Omental fat pad (tissue), 4 donors: Measurements from ENCODE around the gene PTH2. TPM values are rescaled to one million over a fixed set of nuclear protein-coding genes. Genes with fewer than 3 reads are reported as not detected.
"Not testable (repeated sequence)": the region's sequence is repeated elsewhere in the genome, so short reads cannot be mapped to it uniquely, and the experiment has no call there.

Experiments used
- ATAC-seq: fragments of 150-250 bp; one replicate; pipeline ENCODE4 v1.9.1; 2016; ENCODE audit warnings: mild to moderate bottlenecking, moderate library complexity; ENCODE audit not compliant: low FRiP score
- DNase-seq: peaks from one replicate; pipeline ENCODE4 v3.0.0-alpha.2; 2019; ENCODE audit warnings: low spot score
- total RNA-seq, 4 donors: library from RNA; depleted of rRNA; stranded (reverse); fragments of >200 nt; gene quantifications; one replicate each; pipeline ENCODE4 v1.1.0, GENCODE V29; 2016
- TF ChIP-seq, protein P1 (sequence below), 3 donors: fragments of 450-650 bp; IDR thresholded peaks; one replicate each; pipeline ENCODE4 v1.5.1; 2016 to 2017; ENCODE audit warnings: antibody characterized with exemption in 3 of 3, mild to moderate bottlenecking in 3 of 3, moderate library complexity in 2 of 3

Gene PTH2
- total RNA-seq, 4 donors from 2014 or later: not detected

DNA sequence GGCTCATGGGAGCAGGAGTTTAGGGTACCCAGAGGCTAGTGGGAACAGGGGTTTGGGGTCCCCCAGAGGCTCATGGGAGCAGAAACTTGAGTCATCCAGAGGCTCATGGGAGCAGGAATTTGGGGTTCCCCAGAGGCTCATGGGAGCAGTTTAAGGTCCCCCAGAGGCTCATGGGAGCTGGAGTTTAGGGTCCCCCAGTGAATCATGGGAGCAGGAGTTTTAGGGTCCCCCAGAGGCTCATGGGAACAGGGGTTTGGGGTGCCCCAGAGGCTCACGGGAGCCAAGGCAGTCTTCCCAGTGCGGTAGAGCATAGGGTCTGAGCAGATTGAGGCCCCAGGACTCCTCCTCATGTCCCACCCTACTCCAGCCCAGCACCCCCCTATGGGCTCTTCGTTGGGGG is 42.1 kb upstream of the PTH2 start:
- TF ChIP-seq, protein P1, sequence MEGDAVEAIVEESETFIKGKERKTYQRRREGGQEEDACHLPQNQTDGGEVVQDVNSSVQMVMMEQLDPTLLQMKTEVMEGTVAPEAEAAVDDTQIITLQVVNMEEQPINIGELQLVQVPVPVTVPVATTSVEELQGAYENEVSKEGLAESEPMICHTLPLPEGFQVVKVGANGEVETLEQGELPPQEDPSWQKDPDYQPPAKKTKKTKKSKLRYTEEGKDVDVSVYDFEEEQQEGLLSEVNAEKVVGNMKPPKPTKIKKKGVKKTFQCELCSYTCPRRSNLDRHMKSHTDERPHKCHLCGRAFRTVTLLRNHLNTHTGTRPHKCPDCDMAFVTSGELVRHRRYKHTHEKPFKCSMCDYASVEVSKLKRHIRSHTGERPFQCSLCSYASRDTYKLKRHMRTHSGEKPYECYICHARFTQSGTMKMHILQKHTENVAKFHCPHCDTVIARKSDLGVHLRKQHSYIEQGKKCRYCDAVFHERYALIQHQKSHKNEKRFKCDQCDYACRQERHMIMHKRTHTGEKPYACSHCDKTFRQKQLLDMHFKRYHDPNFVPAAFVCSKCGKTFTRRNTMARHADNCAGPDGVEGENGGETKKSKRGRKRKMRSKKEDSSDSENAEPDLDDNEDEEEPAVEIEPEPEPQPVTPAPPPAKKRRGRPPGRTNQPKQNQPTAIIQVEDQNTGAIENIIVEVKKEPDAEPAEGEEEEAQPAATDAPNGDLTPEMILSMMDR (IDR thresholded peaks at IDR 0.05): no peak
- DNase-seq: no peak
- no peak for ATAC-seq

DNA sequence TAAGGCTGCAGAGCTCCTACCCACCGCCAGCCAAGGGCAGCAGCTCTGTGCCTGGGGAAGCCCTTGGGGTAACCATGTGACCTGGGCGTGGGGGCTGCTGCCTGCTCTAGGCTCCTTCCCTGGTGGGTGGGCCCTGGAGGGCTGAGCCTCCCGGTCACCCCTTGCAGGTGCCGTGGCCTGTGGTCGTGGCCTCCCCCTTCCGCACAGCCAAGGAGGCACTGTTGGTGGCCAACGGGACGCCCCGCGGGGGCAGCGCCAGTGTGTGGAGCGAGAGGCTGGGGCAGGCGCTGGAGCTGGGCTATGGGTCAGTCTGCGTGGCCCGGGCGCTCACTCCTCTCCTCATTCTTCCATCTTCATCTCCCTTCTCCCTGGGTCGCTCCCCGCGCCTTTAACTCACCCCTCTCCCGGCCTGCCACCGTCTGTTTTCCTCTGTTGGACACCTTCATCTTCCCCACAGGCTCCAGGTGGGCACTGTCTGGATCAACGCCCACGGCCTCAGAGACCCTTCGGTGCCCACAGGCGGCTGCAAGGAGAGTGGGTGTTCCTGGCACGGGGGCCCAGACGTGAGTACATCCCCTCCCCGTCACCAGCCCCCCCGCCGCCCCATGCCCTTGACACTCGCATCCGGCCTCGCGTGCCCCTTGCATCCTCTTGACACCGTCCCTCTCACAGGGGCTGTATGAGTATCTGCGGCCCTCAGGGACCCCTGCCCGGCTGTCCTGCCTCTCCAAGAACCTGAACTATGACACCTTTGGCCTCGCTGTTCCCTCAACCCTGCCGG is 40.9 kb upstream of the PTH2 start:
- TF ChIP-seq, protein P1 (IDR thresholded peaks at IDR 0.05): no peak
- DNase-seq: no peak
- peak; percentile 10 for ATAC-seq

DNA sequence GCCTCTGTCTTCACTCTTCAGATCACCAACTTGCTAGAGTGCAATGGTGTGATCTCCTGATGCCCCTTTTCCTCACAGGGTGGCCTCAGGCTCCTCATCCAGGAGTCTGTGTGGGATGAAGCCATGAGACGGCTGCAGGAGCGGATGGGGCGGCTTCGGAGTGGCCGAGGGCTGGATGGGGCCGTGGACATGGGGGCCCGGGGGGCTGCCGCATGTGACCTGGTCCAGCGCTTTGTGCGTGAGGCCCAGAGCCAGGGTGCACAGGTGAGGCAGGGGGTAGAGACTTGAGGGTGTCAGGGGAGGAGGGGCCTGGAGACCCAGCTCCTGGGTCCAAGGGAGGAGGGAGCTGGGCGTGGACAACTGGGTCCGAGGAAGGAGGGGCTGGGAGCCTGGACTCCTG is 39.3 kb upstream of the PTH2 start:
- TF ChIP-seq, protein P1 (IDR thresholded peaks at IDR 0.05): no peak

DNA sequence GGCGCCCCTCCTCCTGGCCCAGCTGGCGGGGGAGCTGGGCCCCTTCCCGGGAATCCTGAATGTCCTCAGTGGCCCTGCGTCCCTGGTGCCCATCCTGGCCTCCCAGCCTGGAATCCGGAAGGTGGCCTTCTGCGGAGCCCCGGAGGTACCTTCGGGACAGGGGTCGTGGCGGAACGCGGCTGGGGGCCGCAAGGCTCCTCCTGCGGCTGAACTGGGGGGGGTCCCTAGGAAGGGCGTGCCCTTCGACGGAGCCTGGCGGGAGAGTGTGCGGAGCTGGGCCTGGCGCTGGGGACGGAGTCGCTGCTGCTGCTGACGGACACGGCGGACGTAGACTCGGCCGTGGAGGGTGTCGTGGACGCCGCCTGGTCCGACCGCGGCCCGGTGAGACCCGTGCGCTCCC is 38.4 kb upstream of the PTH2 start:
- TF ChIP-seq, protein P1 (IDR thresholded peaks at IDR 0.05): no peak
- DNase-seq (no peak), ATAC-seq (no peak)

More for the DNA sequence above, 39.3 kb upstream of the PTH2 start:
- ATAC-seq: no peak
- DNase-seq: no peak

DNA sequence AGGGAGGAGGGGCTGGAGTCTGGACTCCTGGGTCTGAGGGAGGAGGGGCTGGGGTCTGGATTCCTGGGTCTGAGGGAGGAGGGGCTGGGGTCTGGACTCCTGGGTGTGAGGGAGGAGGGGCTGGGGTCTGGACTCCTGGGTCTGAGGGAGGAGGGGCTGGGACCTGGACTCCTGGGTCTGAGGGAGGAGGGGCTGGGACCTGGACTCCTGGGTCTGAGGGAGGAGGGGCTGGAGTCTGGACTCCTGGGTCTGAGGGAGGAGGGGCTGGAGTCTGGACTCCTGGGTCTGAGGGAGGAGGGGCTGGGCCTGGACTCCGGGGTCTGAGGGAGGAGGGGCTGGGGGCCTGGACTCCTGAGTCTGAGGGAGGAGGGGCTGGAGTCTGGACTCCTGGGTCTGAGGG is 37.9 kb upstream of the PTH2 start:
- ATAC-seq: not testable (repeated sequence)

DNA sequence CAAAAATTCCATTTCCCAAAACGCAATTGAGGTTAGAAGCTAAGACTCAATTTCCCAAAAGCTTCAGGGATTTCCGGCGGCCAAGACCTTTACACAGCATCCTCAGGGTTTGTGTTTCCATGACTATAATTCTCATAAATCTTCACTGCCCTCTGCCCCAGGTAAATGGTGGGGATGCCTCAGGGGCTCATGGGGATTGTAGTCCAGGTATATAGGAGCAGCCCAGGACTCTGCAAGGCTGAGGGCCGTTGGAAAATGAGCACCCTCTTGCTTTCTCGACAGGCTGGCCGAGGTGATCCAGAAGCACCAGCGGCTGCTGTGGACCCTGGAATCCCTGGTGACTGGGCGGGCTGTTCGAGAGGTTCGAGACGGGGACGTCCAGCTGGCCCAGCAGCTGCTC is 36.1 kb upstream of the PTH2 start:
- TF ChIP-seq, protein P1 (IDR thresholded peaks at IDR 0.05): no peak
- DNase-seq (no peak), ATAC-seq (no peak)

More for the DNA sequence above, 37.9 kb upstream of the PTH2 start:
- not testable (repeated sequence) for DNase-seq

DNA sequence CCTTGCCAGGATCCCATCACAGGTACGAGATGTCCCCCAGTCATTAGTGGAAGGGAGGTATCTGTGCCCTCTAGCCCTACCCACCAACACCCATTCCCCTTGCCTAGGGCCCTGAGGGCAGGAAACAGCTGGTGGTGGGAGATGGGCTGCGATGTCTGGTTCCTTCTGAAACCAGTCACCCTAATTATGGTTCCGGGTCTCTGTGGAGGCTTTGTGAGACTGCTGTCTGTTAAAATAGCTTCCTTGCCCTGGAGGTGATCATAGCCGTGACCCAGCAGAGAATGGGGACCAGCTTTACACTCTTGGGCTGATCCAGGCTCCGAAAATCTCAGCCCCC is 35.3 kb upstream of the PTH2 start:
- DNase-seq (no peak), ATAC-seq (no peak)
- TF ChIP-seq, protein P1 (IDR thresholded peaks at IDR 0.05): no peak
